Loucy (cell line): ENCODE data around the gene CBX7.

Source experiments
- H2AFZ ChIP-seq: fragments of 200-600 bp; sonication (generic); 2 replicates; pipeline ENCODE4 v1.6.0; 2016; ENCODE audit warnings: antibody characterized with exemption, mild to moderate bottlenecking, low read length, moderate library complexity
- H3F3A ChIP-seq: fragments of 200-600 bp; 2 replicates; pipeline ENCODE4 v1.6.0; 2016; ENCODE audit warnings: antibody characterized with exemption, low read depth, mild to moderate bottlenecking
- H3K27me3 ChIP-seq: fragments of 200-600 bp; sonication (generic); 2 replicates; pipeline ENCODE4 v1.6.1; 2014; ENCODE audit warnings: low read length, mild to moderate bottlenecking; ENCODE audit not compliant: insufficient read depth, poor library complexity, severe bottlenecking
- H3K36me3 ChIP-seq: fragments of 200-600 bp; sonication (generic); 2 replicates; pipeline ENCODE4 v1.6.1; 2016; ENCODE audit warnings: low read length; ENCODE audit not compliant: insufficient read depth
- H3K4me1 ChIP-seq: fragments of 200-600 bp; sonication (generic); 2 replicates; pipeline ENCODE4 v1.5.1; 2014; ENCODE audit warnings: low read length, mild to moderate bottlenecking; ENCODE audit not compliant: insufficient read depth, poor library complexity, severe bottlenecking
- H3K4me2 ChIP-seq: fragments of 200-600 bp; sonication (generic); 2 replicates; pipeline ENCODE4 v1.6.0; 2014; ENCODE audit warnings: antibody characterized with exemption, low read length, low read depth, mild to moderate bottlenecking; ENCODE audit not compliant: poor library complexity, severe bottlenecking
- H3K4me3 ChIP-seq: fragments of 200-600 bp; sonication (generic); 2 replicates; pipeline ENCODE4 v1.5.1; 2014; ENCODE audit warnings: low read length, mild to moderate bottlenecking, mixed read lengths; ENCODE audit not compliant: poor library complexity, severe bottlenecking
- H3K79me2 ChIP-seq: fragments of 200-600 bp; sonication (generic); 2 replicates; pipeline ENCODE4 v1.6.1; 2014; ENCODE audit warnings: low read length; ENCODE audit not compliant: insufficient read depth
- H3K9ac ChIP-seq: fragments of 200-600 bp; sonication (generic); 2 replicates; pipeline ENCODE4 v1.6.0; 2014; ENCODE audit warnings: mild to moderate bottlenecking, low read depth, low read length, moderate library complexity; ENCODE audit not compliant: poor library complexity, severe bottlenecking
- H3K9me2 ChIP-seq: fragments of 200-600 bp; sonication (generic); replicated peaks from 2 replicates; pipeline ENCODE4 v1.6.1; 2016; ENCODE audit warnings: low read depth, low read length, mixed read lengths
- H3K9me3 ChIP-seq: fragments of 200-600 bp; sonication (generic); 2 replicates; pipeline ENCODE4 v1.6.1; 2014; ENCODE audit warnings: mild to moderate bottlenecking, antibody characterized with exemption, low read length, low read depth; ENCODE audit not compliant: insufficient read depth
- H4K20me1 ChIP-seq: fragments of 200-600 bp; sonication (generic); 2 replicates; pipeline ENCODE4 v1.6.0; 2014; ENCODE audit warnings: antibody characterized with exemption, low read length, mild to moderate bottlenecking; ENCODE audit not compliant: insufficient read depth, poor library complexity, severe bottlenecking
- EZH2phosphoT487 ChIP-seq: fragments of 200-600 bp; IDR thresholded peaks from 2 replicates; pipeline ENCODE4 v1.6.1; 2018; ENCODE audit warnings: antibody characterized with exemption, mild to moderate bottlenecking, moderate library complexity, borderline replicate concordance
- TF ChIP-seq, protein P1 (sequence below): fragments of 200-600 bp; sonication (generic); conservative IDR thresholded peaks from 2 replicates; pipeline ENCODE4 v1.5.1; 2014; ENCODE audit warnings: mild to moderate bottlenecking, antibody characterized with exemption, low read length

CBX7 gene

DNA sequence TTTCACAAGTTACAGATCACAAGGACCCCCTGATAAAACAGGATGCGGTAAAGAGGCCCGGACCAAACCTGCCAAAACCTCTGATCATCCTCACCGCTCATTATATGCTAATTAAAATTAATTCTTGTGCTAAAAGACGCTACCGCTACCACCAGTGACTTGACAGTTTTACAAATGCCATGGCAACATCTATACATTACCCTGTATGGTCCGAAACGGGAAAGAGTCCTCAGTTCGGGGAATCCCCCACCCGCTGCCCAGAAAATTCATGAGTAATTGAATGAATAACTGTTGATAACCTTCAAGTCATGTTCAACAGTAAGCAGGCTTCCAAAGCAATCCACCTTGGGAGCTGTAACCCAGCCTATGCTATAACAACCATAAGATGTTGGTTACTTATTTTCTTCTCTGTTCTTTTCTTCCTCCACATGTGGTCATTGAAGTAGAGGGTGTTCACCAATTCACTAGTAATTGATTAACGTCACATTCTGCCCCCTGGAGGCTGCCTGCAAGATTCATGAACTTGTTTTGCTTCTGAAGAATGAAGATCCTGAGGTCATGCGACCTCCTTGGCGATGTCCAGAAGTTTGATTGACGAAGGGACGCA is 34.8 kb downstream of the CBX7 start:
- H3K36me3 ChIP-seq: no peaks in the 10 kb centered on the region
- no peaks in the 10 kb centered on the region for H3K27me3 ChIP-seq
- no peak overlapping the region for H3K4me3 ChIP-seq
- no peaks in the 10 kb centered on the region for H4K20me1 ChIP-seq
- peaks cover 10% of the 10 kb centered on the region for H3K4me1 ChIP-seq
- TF ChIP-seq EZH2phosphoT487: no peak
- TF ChIP-seq, protein P1, sequence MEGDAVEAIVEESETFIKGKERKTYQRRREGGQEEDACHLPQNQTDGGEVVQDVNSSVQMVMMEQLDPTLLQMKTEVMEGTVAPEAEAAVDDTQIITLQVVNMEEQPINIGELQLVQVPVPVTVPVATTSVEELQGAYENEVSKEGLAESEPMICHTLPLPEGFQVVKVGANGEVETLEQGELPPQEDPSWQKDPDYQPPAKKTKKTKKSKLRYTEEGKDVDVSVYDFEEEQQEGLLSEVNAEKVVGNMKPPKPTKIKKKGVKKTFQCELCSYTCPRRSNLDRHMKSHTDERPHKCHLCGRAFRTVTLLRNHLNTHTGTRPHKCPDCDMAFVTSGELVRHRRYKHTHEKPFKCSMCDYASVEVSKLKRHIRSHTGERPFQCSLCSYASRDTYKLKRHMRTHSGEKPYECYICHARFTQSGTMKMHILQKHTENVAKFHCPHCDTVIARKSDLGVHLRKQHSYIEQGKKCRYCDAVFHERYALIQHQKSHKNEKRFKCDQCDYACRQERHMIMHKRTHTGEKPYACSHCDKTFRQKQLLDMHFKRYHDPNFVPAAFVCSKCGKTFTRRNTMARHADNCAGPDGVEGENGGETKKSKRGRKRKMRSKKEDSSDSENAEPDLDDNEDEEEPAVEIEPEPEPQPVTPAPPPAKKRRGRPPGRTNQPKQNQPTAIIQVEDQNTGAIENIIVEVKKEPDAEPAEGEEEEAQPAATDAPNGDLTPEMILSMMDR: peak; percentile 82
- peak overlapping the region; percentile 31 for H3K9ac ChIP-seq
- peak overlapping the region; percentile 25; the same call in 1 of the 2 replicates for H2AFZ ChIP-seq
- no peaks in the 10 kb centered on the region for H3F3A ChIP-seq
- H3K9me2 ChIP-seq: no peaks in the 10 kb centered on the region
- no peaks in the 10 kb centered on the region for H3K79me2 ChIP-seq
- H3K9me3 ChIP-seq: no peaks in the 10 kb centered on the region
- peak overlapping the region; percentile 25 for H3K4me2 ChIP-seq

DNA sequence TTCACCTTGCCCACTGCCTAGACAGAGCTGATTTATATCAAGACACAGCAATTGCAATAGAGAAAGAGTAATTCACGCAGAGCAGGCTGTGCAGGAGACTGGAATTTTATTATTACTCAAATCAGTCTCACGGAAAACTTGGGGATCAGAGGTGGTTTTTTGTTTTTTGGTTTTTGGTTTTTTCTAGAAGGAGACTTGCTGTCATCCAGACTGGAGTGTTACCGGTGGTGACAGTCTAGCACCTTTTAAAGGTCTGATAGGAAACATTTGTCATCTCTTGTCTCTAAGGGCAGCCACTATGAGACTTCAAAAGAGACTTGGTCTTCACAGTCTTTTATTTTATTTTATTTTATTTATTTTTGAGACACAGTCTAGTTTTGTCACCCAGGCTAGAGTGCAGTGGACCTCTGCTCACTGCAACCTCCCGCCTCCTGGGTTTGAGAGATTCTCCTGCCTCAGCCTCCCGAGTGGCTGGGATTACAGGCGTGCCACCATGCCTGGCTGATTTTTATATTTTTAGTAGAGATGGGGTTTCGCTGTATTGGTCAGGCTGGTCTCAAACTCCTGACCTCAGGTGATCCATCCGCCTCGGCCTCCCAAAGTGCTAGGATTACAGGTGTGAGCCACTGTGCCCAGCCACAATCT is 36.4 kb downstream of the CBX7 start:
- H2AFZ ChIP-seq: no peak overlapping the region
- H3K27me3 ChIP-seq: no peaks in the 10 kb centered on the region
- no peaks in the 10 kb centered on the region for H3K9me2 ChIP-seq
- H3K36me3 ChIP-seq: no peaks in the 10 kb centered on the region
- H3K4me2 ChIP-seq: no peak overlapping the region
- H3K4me1 ChIP-seq: peaks cover 12% of the 10 kb centered on the region
- no peak overlapping the region for H3K4me3 ChIP-seq
- no peak for TF ChIP-seq EZH2phosphoT487
- TF ChIP-seq, protein P1: no peak
- no peaks in the 10 kb centered on the region for H3K9me3 ChIP-seq
- no peaks in the 10 kb centered on the region for H3F3A ChIP-seq
- no peaks in the 10 kb centered on the region for H4K20me1 ChIP-seq
- H3K9ac ChIP-seq: no peak overlapping the region
- H3K79me2 ChIP-seq: no peaks in the 10 kb centered on the region

DNA sequence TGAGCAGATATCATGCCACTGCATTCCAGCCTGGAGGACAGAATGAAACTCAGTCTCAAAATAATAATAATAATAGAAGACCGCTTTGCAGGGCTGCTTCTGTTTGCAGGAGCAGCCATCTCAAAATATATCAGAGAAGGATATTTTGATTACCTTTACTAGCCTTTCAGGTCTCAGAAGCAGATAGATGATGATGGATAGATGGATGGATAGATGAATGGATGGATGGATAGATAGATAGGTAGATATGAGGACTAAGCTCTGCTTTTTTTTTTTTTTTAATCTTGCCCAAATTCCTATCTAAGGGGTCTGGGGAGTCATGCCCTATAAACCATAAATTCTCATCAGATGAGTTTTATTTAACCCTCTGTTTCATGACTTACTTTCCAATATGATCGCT is 36.9 kb downstream of the CBX7 start:
- H3K4me2 ChIP-seq: no peak overlapping the region

More for the DNA sequence above, 36.9 kb downstream of the CBX7 start:
- H3K36me3 ChIP-seq: no peaks in the 10 kb centered on the region
- no peaks in the 10 kb centered on the region for H3K27me3 ChIP-seq
- no peaks in the 10 kb centered on the region for H3K9me3 ChIP-seq
- H2AFZ ChIP-seq: 0 out of 2 replicates have a peak overlapping the region, but pooled peaks have one; percentile 36
- no peak overlapping the region for H3K9ac ChIP-seq
- H3K9me2 ChIP-seq: no peaks in the 10 kb centered on the region
- H3K4me1 ChIP-seq: peaks cover 17% of the 10 kb centered on the region
- no peaks in the 10 kb centered on the region for H3K79me2 ChIP-seq
- no peak overlapping the region for H3K4me3 ChIP-seq
- TF ChIP-seq EZH2phosphoT487: no peak
- TF ChIP-seq, protein P1: no peak
- H3F3A ChIP-seq: no peaks in the 10 kb centered on the region
- H4K20me1 ChIP-seq: no peaks in the 10 kb centered on the region
